ENCODE measurements around the gene RAB43.

GRCh38 chr3:129105862-129106261 is 15.7 kb downstream of the RAB43 start:
- TF ChIP-seq, protein P1, sequence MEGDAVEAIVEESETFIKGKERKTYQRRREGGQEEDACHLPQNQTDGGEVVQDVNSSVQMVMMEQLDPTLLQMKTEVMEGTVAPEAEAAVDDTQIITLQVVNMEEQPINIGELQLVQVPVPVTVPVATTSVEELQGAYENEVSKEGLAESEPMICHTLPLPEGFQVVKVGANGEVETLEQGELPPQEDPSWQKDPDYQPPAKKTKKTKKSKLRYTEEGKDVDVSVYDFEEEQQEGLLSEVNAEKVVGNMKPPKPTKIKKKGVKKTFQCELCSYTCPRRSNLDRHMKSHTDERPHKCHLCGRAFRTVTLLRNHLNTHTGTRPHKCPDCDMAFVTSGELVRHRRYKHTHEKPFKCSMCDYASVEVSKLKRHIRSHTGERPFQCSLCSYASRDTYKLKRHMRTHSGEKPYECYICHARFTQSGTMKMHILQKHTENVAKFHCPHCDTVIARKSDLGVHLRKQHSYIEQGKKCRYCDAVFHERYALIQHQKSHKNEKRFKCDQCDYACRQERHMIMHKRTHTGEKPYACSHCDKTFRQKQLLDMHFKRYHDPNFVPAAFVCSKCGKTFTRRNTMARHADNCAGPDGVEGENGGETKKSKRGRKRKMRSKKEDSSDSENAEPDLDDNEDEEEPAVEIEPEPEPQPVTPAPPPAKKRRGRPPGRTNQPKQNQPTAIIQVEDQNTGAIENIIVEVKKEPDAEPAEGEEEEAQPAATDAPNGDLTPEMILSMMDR (IDR thresholded peaks at IDR 0.05), result no peak
- TF ChIP-seq POLR2AphosphoS5 (IDR thresholded peaks at IDR 0.05) (no peak), POLR2A (IDR thresholded peaks at IDR 0.05; ENCODE audit: low read depth) (no peak), EP300 (IDR thresholded peaks at IDR 0.05) (no peak)
